HL-60/S4 treated with retinoic acid at 250 ng/mL for 4 days and 3 days (cell line): ENCODE results near the gene PCDHA8.
"Not testable (repeated sequence)": the region's sequence is repeated elsewhere in the genome, so short reads cannot be mapped to it uniquely, and the experiment has no call there.

ENCODE experiments used
- in situ Hi-C: fragments of 300-500 bp; cut with MboI; formaldehyde crosslinking; loops from 2 replicates; pipeline ENCODE4 v1.7.0; 2022; ENCODE audit warnings: low sequenced_read_pairs

Gene PCDHA8, protein sequence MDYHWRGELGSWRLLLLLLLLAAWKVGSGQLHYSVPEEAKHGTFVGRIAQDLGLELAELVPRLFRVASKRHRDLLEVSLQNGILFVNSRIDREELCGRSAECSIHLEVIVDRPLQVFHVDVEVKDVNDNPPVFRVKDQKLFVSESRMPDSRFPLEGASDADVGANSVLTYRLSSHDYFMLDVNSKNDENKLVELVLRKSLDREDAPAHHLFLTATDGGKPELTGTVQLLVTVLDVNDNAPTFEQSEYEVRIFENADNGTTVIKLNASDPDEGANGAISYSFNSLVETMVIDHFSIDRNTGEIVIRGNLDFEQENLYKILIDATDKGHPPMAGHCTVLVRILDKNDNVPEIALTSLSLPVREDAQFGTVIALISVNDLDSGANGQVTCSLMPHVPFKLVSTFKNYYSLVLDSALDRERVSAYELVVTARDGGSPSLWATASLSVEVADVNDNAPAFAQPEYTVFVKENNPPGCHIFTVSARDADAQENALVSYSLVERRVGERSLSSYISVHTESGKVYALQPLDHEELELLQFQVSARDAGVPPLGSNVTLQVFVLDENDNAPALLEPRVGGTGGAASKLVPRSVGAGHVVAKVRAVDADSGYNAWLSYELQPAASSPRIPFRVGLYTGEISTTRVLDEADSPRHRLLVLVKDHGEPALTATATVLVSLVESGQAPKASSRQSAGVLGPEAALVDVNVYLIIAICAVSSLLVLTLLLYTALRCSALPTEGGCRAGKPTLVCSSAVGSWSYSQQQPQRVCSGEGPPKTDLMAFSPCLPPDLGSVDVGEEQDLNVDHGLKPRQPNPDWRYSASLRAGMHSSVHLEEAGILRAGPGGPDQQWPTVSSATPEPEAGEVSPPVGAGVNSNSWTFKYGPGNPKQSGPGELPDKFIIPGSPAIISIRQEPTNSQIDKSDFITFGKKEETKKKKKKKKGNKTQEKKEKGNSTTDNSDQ

DNA sequence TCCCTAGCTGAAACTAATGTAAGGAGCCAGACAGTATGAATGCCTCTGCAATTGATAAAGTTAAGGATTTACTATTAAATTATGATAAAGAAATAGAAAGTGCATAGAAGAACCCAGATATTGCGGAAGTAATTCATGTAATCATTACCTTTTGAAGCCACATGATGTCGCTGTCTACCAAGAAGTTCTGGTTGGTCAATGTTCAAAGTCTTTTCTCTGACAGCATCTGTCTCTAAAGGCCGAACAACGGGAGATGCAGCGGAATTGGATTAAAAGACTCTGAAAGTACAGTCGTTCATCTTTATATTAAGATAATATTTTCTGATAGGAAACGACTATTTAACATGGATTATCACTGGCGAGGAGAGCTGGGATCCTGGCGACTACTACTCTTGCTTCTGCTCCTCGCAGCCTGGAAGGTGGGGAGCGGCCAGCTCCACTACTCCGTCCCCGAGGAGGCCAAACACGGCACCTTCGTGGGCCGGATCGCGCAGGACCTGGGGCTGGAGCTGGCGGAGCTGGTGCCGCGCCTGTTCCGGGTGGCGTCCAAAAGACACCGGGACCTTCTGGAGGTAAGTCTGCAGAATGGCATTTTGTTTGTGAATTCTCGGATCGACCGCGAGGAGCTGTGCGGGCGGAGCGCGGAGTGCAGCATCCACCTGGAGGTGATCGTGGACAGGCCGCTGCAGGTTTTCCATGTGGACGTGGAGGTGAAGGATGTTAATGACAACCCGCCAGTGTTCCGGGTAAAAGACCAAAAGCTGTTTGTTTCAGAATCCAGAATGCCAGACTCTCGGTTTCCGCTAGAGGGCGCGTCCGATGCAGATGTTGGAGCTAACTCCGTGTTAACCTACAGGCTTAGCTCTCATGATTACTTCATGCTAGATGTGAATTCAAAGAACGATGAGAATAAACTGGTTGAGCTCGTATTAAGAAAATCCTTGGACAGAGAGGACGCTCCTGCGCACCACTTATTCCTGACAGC, at the start of gene PCDHA8:
Gene PCDHA8, plus strand, starts transcription at position 210 of the 985 bp plus-strand sequence. Its CDS starts 135 bp downstream, at position 345.
- in situ Hi-C loops, result no loop called here

DNA sequence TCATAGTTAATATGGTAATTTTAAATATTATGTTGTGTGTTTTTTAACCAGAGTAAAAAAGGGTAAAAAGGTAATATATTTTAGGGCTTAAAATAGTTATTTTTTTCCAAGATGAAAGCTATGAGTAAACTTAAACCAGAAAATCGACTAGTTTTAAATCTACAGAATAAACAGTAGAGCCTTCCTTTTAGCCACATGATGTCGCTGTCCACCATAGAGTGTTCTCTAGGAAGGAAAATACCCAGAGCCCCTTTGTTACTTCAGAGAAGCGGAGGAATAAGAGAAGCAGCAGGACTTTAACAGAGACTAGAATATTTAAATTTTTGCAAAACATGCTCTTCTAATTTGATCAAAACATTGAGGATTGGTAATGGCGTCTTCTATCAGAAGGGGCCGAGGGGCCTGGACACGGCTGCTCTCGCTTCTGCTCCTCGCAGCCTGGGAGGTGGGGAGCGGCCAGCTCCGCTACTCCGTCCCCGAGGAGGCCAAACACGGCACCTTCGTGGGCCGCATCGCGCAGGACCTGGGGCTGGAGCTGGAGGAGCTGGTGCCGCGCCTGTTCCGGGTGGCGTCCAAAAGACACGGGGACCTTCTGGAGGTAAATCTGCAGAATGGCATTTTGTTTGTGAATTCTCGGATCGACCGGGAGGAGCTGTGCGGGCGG, 46.3 kb upstream of the PCDHA8 start, which contains the start of gene PCDHA2:
Gene PCDHA2, plus strand, starts transcription at position 258 of the 664 bp plus-strand sequence.
- in situ Hi-C loops, result no loop called here

DNA sequence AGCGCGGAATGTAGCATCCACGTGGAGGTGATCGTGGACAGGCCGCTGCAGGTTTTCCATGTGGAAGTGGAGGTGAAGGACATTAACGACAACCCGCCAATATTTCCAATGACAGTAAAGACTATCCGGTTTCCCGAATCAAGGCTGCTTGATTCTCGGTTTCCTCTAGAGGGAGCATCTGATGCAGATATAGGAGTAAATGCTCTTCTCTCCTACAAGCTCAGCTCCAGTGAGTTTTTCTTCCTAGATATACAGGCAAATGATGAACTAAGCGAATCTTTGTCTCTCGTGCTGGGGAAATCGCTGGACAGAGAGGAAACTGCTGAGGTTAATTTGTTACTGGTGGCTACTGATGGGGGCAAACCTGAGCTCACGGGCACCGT, 45.7 kb upstream of the PCDHA8 start:
- in situ Hi-C loops, result no loop called here

DNA sequence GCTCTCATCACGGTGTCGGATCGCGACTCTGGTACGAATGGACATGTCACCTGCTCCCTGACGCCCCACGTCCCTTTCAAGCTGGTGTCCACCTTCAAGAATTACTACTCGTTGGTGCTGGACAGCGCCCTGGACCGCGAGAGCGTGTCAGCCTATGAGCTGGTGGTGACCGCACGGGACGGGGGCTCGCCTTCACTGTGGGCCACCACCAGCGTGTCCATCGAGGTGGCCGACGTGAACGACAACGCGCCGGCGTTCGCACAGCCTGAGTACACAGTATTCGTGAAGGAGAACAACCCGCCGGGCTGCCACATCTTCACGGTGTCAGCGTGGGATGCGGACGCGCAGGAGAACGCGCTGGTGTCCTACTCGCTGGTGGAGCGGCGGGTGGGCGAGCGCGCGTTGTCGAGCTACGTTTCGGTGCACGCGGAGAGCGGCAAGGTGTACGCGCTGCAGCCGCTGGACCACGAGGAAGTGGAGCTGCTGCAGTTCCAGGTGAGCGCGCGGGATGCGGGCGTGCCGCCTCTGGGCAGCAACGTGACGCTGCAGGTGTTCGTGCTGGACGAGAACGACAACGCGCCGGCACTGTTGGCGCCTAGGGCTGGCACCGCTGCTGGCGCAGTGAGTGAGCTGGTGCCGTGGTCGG, 44.8 kb upstream of the PCDHA8 start:
- in situ Hi-C loops, result not testable (repeated sequence)

DNA sequence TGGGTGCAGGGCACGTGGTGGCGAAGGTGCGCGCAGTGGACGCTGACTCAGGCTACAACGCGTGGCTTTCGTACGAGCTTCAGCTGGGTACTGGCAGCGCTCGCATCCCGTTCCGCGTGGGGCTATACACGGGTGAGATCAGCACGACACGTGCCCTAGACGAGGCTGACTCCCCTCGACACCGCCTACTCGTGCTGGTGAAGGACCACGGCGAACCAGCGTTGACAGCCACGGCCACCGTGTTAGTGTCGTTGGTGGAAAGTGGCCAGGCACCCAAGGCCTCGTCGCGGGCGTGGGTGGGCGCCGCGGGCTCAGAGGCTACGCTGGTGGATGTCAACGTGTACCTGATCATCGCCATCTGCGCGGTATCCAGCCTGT, 44.3 kb upstream of the PCDHA8 start:
- in situ Hi-C loops, result no loop called here

DNA sequence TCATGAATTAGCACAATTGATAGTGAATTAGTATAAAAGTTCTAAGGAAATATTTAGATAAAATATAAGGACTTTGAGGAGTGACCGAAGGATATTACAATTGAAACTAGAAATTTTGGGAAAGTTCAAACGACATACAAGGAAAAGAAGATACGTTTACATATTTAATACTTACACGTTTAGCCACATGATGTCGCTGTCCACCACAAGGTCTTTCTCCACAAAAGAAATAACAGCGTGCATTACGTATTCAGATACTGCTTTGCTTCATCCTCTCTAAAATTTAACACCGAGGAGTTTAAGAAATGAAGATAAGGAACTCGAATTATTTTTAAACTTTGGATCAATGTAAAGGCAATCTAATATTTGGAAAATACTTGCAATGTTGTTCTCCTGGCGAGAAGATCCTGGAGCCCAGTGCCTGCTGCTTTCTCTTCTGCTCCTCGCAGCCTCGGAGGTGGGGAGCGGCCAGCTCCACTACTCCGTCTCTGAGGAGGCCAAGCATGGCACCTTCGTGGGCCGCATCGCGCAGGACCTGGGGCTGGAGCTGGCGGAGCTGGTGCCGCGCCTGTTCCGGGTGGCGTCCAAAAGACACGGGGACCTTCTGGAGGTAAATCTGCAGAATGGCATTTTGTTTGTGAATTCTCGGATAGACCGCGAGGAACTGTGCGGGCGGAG, 40.0 kb upstream of the PCDHA8 start, which contains the start of gene PCDHA3:
Gene PCDHA3, plus strand, starts transcription at position 242 of the 678 bp plus-strand sequence.
- in situ Hi-C loops, result no loop called here

DNA sequence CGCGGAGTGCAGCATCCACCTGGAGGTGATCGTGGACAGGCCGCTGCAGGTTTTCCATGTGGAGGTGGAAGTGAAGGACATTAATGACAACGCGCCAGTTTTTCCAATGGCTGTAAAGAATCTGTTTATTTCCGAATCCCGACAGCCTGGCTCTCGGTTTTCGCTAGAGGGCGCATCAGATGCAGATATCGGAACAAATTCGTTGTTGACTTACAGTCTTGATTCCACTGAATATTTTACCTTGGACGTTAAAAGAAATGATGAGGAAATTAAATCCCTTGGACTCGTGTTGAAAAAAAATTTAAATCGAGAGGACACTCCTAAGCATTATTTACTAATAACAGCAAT, 39.5 kb upstream of the PCDHA8 start:
- in situ Hi-C loops, result no loop called here

DNA sequence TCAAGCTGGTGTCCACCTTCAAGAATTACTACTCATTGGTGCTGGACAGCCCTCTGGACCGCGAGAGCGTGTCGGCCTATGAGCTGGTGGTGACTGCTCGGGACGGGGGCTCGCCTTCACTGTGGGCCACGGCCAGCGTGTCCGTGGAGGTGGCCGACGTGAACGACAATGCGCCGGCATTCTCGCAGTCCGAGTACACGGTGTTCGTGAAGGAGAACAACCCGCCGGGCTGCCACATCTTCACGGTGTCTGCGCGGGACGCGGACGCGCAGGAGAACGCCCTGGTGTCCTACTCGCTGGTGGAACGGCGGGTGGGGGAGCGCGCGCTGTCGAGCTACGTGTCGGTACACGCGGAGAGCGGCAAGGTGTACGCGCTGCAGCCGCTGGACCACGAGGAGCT, 38.6 kb upstream of the PCDHA8 start:
- in situ Hi-C loops, result not testable (repeated sequence)

DNA sequence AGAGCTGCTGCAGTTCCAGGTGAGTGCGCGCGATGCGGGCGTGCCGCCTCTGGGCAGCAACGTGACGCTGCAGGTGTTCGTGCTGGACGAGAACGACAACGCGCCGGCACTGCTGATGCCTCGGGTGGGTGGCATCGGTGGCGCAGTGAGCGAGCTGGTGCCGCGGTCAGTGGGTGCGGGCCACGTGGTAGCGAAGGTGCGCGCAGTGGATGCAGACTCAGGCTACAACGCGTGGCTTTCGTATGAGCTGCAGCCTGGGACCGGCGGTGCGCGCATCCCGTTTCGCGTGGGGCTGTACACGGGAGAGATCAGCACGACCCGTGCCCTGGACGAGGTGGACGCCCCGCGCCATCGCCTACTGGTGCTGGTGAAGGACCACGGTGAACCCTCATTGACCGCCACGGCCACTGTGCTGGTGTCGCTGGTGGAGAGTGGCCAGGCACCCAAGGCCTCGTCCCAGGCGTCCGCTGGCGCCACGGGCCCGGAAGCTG, 38.2 kb upstream of the PCDHA8 start:
- in situ Hi-C loops, result no loop called here

DNA sequence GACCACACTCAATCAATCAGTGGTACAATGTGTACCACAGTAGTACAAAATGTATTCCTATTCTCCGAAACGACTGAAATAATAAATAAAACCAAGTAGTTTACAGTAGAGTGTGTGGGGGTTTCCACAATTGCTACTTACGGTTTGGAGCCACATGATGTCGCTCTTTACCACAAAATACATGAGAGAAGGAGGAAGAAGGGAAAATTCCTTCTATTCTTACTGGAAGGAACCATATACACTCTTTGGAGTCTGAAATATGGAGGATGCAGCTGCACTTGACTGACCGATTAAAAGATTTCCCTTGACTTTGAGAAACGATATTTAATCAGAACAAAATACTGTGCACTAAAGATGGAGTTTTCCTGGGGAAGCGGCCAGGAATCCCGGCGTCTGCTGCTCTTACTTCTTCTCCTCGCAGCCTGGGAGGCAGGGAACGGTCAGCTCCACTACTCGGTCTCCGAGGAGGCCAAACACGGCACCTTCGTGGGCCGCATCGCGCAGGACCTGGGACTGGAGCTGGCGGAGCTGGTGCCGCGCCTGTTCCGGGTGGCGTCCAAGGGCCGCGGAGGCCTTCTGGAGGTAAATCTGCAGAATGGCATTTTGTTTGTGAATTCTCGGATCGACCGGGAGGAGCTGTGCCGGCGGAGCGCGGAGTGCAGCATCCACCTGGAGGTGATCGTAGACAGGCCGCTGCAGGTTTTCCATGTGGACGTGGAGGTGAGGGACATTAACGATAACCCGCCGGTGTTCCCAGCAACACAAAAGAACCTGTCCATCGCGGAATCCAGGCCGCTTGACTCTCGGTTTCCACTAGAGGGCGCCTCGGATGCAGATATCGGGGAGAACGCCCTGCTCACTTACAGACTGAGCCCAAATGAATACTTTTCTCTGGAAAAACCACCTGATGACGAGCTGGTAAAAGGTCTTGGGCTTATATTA, 33.9 kb upstream of the PCDHA8 start, which contains the start of gene PCDHA4:
Gene PCDHA4, plus strand, starts transcription at position 235 of the 942 bp plus-strand sequence.
- in situ Hi-C loops, result no loop called here

DNA sequence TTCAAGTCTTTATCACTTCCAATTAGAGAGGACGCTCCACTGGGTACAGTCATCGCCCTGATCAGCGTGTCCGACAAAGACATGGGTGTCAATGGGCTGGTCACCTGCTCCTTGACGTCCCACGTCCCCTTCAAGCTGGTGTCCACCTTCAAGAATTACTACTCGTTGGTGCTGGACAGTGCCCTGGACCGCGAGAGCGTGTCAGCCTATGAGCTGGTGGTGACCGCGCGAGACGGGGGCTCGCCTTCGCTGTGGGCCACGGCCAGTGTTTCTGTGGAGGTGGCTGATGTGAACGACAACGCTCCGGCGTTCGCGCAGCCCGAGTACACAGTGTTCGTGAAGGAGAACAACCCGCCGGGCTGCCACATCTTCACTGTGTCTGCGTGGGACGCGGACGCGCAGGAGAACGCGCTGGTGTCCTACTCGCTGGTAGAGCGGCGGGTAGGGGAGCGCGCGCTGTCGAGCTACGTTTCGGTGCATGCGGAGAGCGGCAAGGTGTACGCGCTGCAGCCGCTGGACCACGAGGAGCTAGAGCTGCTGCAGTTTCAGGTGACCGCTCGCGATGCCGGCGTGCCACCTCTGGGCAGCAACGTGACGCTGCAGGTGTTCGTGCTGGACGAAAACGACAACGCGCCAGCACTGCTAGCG, 32.6 kb upstream of the PCDHA8 start:
- in situ Hi-C loops, result not testable (repeated sequence)

DNA sequence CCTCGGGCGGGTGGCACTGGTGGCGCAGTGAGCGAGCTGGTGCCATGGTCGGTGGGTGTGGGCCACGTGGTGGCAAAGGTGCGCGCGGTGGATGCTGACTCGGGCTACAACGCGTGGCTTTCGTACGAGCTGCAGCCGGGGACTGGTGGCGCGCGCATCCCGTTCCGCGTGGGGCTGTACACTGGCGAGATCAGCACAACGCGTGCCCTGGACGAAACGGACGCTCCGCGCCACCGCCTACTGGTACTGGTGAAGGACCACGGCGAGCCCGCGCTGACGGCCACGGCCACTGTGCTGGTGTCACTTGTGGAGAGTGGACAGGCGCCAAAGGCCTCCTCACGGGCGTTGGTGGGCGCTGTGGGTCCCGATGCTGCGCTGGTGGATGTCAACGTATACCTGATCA, 32.1 kb upstream of the PCDHA8 start:
- in situ Hi-C loops, result no loop called here

DNA sequence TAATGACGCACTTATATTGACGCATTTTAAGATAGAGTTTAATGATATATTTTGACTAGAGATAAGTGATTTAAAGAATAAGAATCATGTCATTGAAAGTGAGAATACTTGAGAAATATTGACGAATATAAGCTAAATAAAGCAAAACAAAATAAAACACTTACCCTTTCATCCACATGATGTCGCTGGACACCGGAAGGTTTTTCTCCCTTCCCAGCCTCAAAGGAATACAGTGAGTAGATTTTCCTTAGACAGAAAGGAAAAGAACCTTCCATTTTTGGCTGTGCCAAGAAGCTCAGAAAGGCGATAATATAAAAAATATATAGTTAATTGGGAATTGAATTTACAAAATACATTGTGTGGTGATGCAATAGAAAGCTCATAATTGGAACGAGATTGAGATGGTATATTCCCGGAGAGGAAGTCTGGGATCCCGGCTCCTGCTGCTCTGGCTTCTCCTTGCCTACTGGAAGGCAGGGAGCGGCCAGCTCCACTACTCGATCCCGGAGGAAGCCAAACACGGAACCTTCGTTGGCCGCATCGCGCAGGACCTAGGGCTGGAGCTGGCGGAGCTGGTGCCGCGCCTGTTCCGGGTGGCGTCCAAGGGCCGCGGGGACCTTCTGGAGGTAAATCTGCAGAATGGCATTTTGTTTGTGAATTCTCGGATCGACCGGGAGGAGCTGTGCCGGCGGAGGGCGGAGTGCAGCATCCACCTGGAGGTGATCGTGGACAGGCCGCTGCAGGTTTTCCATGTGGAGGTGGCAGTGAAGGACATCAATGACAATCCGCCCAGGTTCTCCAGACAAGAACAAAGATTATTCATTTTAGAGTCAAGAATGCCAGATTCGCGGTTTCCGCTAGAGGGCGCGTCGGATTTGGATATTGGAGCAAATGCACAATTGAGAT, 19.4 kb upstream of the PCDHA8 start, which contains the start of gene PCDHA5:
Gene PCDHA5, plus strand, starts transcription at position 239 of the 906 bp plus-strand sequence.
- in situ Hi-C loops, result no loop called here

DNA sequence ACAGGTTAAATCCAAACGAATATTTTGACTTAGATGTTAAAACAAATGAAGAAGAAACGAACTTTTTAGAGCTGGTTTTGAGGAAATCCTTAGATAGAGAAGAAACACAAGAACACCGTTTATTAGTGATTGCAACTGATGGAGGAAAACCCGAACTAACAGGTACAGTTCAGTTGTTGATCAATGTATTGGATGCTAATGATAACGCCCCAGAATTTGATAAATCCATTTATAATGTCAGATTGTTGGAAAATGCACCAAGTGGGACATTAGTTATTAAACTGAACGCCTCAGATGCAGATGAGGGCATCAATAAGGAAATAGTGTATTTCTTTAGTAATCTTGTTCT, 18.7 kb upstream of the PCDHA8 start:
- in situ Hi-C loops, result no loop called here

DNA sequence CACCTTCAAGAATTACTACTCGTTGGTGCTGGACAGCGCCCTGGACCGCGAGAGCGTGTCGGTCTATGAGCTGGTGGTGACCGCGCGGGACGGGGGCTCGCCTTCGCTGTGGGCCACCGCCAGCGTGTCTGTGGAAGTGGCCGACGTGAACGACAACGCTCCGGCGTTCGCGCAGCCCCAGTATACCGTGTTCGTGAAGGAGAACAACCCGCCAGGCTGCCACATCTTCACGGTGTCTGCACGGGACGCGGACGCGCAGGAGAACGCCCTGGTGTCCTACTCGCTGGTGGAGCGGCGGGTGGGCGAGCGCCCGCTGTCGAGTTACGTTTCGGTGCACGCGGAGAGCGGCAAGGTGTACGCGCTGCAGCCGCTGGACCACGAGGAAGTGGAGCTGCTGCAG, 18.0 kb upstream of the PCDHA8 start:
- in situ Hi-C loops, result not testable (repeated sequence)

DNA sequence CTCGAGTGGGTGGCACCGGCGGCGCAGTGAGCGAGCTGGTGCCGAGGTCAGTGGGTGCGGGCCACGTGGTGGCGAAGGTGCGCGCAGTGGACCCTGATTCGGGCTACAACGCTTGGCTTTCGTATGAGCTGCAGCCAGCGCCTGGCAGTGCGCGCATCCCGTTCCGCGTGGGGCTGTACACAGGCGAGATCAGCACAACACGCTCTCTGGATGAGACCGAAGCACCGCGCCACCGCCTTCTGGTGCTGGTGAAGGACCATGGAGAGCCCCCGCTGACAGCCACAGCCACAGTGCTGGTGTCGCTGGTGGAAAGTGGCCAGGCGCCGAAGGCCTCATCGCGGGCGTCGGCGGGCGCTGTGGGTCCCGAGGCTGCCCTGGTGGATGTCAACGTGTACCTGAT, 17.5 kb upstream of the PCDHA8 start:
- in situ Hi-C loops, result no loop called here
